RWPE1 (cell line): ENCODE results near the gene PIMREG.
A peak's percentile ranks its signal among the peaks of the same experiment; 100 is the strongest.

Experiments
- CTCF ChIA-PET: fragments of 350-600 bp; sonication (Branson Sonifier 250); formaldehyde crosslinking; extraction: SDS; loops from one replicate; lab custom pipeline; 2021; lab: Yijun Ruan, JAX
- POLR2A ChIA-PET: fragments of 400-600 bp; formaldehyde crosslinking; extraction: SDS; loops from one replicate; lab custom pipeline; 2020; ENCODE audit warnings: antibody characterized with exemption; ENCODE audit not compliant: low non-redundant PET; lab: Yijun Ruan, JAX
- DNase-seq: peaks from one replicate; pipeline ENCODE4 v3.0.0; 2012; ENCODE audit warnings: low spot score
- H3K27ac ChIP-seq: fragments of 450-650 bp; 2 replicates; pipeline ENCODE4 v1.5.1; 2017
- TF ChIP-seq, protein P1 (sequence below): fragments of 450-650 bp; conservative IDR thresholded peaks from 2 replicates; pipeline ENCODE4 v1.5.1; 2017; ENCODE audit warnings: low read depth, mild to moderate bottlenecking

The PIMREG gene

DNA sequence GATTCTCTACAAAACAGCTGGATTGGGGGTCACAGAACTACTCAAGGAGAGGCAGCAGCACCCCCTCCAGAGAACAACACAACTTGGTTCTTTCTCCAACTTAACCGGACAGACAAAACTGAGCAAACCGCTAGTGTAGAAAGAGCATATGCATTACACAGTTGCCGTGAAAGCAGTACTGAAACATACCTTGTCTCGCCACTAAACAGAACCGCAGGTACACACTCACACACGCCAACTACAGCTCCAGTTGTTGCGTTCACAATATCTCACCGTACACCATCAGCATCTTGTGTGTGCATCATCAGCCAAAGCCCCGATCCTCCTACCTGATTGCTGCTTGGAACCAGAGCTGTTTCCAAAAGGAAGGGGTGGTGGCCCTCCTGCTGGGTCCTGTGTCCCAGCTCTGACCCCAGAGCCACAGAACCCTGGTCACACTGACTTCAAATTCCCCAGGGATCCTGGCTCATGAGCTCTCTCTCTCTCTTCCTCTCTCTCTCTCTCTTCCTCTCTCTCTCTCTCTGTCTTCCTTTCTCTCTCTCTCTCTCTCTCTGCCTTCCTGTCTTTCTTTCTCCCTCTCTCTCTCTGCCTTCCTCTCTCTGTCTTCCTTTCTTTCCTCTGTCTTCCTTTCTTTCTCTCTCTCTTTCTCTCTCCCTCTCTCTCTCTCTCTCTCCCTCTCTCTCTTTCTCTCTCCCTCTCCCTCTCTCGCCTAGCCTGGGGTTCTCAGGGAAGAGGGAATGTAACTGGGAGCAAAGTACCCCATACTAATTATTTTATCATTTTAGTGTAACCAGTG lies 8.4 kb downstream of the PIMREG start:
- H3K27ac ChIP-seq, result peak overlapping the region; percentile 69
- CTCF ChIA-PET, result interaction anchor here (0.6 kb wide), 1 partner anchor 755 kb away, joined by 4 read pairs; no protein-coding TSS in a partner anchor
- DNase-seq, result no peak
- TF ChIP-seq, protein P1, sequence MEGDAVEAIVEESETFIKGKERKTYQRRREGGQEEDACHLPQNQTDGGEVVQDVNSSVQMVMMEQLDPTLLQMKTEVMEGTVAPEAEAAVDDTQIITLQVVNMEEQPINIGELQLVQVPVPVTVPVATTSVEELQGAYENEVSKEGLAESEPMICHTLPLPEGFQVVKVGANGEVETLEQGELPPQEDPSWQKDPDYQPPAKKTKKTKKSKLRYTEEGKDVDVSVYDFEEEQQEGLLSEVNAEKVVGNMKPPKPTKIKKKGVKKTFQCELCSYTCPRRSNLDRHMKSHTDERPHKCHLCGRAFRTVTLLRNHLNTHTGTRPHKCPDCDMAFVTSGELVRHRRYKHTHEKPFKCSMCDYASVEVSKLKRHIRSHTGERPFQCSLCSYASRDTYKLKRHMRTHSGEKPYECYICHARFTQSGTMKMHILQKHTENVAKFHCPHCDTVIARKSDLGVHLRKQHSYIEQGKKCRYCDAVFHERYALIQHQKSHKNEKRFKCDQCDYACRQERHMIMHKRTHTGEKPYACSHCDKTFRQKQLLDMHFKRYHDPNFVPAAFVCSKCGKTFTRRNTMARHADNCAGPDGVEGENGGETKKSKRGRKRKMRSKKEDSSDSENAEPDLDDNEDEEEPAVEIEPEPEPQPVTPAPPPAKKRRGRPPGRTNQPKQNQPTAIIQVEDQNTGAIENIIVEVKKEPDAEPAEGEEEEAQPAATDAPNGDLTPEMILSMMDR, result no peak
- POLR2A ChIA-PET, result no interaction called here

DNA sequence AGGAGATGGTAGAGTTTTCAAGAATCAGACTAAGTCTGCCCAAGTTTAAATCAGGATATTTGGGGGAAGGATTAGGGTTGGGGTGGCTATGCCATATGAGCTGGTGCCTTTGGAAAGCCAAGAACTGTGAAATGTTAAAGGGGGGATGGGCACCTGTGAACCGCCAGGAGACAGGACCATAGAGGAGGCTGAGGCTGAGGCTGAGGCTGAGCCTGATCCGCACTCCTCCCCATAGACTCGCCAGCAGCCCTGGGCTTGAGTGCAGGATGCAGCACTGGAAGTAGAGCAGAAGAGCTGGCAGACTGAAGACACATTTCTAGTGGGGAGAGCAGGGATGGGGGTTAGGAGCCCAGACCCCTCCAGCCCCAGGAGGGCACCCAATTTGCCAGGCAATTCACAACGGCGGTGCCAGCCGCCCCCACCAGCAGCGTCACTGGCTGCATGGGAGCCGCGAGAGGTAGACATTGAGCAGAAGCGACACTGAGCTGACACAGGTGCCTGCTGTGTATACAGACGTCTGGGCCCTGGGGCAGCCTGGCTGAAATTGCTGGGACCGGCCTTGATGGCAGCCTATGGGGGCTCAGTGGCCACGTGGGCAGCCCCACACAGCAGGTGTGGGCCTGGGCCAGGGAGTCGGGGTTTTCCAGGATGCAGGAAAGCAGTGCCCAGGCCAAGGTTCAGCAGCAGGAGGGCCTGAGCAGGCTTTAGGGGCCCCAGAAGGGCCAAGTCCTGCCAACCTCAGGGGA lies 9.2 kb downstream of the PIMREG start:
- ChIA-PET CTCF (interaction anchor here (0.6 to 1.2 kb wide), 2 partner anchors 20 to 754 kb away, joined by 4 to 5 read pairs; no protein-coding TSS in a partner anchor), POLR2A (no interaction called here)
- DNase-seq, result no peak
- TF ChIP-seq, protein P1, result no peak
- peak overlapping the region; percentile 69 for H3K27ac ChIP-seq

DNA sequence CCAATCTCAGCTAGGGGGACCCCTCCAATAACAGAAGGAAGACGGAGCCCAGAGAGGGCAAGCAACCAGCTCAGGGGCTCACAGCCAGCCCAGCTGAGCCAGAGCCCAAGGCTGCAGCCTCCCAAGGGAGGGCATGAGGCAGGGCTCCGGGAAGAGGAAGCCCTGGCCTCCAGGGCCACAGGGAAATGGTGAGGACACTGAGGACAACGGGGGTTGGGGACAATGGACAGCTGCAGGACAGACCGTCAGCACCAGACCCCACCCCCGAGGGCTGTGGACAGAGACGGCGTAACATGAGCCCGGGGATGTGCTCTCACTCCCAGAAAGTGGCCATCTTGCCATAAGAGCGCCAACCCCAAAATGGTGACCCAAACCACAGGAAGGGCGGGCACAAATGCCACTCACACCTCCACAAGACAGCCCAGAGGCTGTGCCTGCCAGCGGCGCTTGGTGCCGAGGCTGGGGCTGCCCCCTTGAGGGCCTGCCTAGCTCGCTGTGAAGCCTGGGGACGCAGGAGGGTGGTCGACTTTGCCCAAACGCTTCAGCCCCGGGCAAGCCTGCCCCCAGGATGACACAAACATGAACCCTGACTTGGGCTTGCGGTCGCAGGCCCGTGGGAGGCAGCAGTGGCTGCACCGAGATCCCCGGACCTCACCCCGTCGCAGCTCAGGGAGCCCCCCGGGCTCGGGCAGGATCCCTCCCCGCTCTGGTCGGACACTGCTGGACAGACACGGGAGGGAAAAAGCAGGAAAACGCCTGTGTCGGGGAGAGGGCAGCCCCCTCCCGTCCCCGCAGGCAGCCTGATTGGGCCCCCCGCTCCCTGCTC lies 10.5 kb downstream of the PIMREG start:
- no peak for DNase-seq
- CTCF ChIA-PET, result interaction anchor here (1.2 kb wide), 1 partner anchor 18 kb away, joined by 5 read pairs; no protein-coding TSS in a partner anchor
- TF ChIP-seq, protein P1, result no peak
- peak overlapping the region; percentile 69 for H3K27ac ChIP-seq
- POLR2A ChIA-PET, result no interaction called here

DNA sequence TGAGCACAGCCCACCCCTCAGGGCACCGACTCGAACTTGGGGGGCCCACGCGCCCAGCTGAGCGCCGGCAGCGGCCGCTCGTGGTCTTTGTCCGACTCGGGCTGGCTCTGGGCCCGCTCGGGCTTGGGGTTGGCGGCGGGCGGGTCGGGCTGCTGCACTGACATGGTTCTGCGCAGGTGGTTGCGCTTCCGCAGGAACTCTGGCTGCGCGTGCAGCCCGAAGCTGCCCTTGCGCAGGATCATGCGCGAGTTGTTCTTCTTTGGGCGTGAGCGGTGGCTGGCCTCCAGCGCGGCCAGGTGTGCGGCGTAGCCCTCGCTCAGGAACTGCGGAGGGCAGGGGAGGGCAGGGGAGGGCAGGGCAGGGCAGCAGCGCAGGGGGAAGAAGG lies 11.1 kb downstream of the PIMREG start:
- ChIA-PET POLR2A (no interaction called here), CTCF (no interaction called here)
- H3K27ac ChIP-seq, result peak overlapping the region; percentile 69
- TF ChIP-seq, protein P1, result no peak
- DNase-seq, result no peak

DNA sequence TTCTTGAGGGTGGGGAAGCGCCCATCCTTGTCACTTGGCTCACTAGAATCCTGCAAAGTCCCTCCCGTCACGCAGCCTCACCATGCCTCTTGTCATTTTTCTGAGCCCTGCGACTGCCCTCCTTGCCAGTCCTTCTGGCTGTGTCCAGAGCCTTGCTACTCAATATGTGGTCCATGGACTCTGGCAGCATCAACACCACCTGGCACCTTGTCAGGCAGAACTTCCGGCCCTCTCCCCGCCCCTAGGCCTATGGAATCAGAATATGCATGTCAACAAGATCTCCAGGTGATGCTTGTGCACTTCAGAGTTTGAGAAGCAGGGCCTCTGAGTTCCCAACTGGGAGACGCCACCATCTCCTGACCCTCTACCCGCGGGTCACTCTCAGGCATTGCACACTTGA lies 12.1 kb downstream of the PIMREG start:
- ChIA-PET POLR2A (no interaction called here), CTCF (no interaction called here)
- TF ChIP-seq, protein P1, result no peak
- peak overlapping the region; percentile 71 for H3K27ac ChIP-seq
- no peak for DNase-seq
